NCI-H1092 (cell line): ENCODE results near the gene TSPAN18.
"Not testable (repeated sequence)": the region's sequence is repeated elsewhere in the genome, so short reads cannot be mapped to it uniquely, and the experiment has no call there.

ENCODE experiments used
- DNase-seq: peaks from one replicate; lab custom pipeline; 2025; lab: John Stamatoyannopoulos, UW

The TSPAN18 gene

DNA sequence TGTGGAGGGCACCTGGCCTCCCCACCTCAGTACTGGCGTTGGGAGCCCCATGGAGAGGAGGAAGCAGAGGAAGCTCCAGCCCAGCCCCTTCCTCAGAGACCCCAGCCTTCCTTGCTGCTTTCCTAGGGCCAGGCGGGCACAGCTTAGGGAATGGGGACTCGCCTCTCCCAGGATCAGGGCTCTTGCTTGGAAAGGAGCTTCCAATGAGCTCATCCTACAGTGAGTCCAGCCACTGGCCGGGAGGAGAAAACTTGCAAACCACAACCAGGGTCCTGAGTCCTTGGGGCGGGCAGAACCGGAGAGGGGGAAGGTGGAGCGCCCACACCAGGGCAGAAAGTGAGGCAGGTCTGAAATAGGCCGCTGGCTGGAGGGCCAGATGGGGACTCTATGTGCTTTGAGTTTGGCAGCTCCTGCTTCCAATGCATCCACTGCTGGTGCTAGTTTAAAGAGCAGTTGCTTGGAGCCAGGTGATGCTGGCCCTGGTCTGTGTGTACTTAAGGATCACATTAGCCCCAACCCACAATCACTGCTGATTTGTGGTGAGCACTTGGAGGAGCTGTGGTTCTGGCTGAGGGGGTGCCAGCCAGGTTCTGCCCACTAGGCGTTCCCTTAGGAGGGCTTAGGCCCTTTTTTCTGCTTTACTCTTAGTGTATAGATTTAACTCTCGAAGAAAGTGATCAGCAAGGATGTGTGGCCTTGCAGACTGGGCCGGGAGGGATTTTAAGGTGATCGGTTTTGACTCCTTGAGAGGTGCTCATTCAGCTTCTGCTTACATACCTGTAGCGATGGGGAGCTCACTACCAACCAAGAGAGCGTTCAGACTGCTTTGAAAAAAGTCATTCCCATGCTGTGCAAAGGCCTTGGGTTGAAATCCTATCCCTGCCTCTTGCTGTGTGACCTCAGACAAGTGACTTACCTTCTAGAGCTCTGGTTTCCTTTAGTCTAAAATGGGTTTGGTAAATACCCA lies 142.0 kb downstream of the TSPAN18 start:
- peak; percentile 64 for DNase-seq

DNA sequence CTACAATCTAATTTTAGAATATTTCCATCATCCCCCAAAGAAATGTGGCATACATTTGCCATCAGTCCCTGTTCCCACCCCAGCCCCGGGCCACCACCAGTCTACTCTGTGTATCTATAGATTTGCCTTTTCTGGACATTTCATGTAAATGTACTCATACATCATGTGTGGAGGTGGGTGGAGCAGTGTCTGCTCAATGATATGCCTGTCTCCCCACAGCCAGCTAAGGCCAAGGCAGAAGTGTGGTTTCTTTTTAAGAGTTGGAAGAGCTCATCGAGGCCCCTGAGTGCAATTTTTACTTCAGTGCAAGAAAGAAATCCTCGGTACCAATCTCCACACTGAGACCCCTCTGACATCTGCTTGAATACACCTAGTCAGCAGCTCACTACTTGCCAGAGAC lies 143.4 kb downstream of the TSPAN18 start:
- no peak for DNase-seq

DNA sequence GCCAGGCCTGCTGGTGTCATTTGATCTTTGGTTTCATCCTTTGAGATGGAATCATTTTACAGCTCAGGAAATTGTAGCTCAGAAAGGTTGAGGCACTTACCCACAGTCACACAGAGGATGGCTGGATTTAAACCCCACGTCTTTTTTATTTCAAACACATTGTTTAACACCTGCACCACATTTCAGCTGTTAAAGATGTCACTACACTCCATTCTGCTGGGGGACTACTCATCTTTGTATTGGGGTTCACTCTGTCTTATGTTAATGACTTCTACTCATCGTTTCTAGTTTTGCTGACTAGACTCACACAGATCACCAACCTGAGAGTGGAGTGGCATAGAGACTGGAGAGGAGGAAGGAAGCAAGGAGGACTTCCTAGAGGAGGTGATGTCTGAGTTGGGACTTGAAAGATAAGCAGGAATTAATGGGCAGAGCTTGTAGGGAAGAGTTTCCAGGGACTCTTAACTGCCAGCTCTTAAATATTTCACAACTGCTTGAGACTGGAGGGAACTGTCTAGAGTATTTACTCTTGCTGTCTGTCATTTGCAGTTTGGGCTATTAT lies 143.9 kb downstream of the TSPAN18 start:
- no peak for DNase-seq

DNA sequence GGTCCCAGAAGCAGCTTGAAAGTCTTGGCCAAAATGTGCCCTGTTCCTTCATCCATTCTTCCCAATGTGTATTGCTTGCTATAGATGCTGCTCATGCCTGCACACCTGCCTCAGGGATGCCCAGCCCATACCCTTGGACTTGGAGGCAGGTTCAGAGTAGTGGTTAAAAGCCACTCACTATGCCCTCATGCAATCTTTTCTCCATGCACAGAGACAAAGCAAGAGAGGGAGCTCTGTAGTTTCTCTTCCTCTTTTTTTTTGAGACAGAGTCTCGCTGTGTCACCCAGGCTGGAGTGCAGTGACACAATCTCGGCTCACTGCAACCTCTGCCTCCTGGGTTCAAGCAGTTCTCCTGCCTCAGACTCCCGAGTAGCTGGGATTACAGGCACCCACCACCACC lies 144.9 kb downstream of the TSPAN18 start:
- DNase-seq, result not testable (repeated sequence)

DNA sequence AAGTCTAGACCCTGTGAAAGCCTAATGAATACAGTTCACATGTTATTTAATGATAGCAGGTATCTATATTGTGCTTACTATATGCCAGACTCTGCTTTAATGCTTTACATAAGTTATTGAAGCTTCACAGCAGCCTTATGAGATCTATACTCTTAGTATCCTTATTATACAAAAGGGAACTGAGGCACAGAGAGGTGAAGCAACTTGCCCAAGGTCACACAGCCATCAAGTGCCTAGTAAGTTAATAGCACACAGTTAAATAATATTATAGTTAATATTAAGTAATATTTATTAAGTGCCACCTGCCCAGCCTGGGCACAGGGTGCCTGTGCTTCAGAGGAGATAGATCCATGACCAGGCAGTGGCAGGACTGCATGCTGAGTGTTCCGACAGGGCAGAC lies 145.8 kb downstream of the TSPAN18 start:
- DNase-seq, result no peak

DNA sequence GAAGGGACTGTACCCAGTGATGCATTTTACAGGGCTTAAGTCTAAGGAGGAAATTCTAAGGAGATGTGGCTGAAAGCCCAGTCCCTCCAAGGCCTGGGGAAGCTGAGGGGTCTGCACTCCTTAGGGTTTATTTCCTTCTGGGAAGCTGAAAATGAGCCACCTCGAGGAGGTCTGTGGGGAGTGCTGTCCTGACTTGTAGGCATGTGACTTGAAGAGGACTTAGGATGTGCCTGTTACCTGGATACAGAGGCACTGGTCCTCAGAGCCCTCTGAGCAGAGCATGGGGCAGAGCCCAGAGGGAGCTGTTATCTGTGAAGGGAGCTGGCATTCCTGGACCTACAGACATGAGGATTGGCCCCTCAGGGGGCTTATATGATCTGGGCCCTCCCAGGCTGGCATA lies 146.8 kb downstream of the TSPAN18 start:
- no peak for DNase-seq

DNA sequence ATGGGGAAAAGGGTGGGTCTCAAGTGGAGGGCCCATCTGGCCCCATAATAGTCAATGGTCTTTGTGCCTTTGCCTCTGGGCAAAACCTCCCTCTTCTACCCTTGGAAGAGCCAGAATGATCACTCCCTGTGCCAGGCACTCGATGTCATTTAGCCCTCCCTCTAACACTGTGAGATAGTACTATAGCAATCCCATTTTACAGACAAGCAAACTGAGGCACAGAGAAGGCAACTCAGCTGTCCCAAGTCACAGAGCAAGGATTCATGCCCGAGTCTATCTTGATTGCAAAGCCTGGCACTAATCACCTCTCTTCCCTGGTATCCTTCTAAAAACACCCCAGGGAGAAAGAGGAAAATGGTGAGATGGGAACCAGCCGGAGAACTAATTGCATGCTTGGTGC lies 147.5 kb downstream of the TSPAN18 start:
- DNase-seq, result no peak

DNA sequence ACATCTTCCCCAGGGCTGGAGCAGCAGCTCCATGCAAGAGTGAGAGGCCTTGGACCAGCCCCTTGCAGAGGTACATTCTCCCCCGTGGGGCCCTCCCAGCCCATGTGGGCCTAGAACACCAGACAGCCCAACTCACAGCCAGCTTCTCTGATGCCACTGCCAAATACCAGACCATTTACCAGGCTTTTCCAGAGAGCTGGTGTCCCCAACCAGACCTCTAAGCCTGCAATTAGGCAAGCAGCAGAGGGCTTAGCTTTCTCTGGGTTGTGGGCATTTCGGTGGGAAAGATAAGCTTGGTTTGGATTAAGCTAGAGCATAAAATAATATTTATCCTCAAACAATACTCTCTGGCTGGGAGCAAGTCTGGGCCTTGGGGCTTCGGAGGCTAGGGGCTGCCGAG lies 148.3 kb downstream of the TSPAN18 start:
- no peak for DNase-seq

DNA sequence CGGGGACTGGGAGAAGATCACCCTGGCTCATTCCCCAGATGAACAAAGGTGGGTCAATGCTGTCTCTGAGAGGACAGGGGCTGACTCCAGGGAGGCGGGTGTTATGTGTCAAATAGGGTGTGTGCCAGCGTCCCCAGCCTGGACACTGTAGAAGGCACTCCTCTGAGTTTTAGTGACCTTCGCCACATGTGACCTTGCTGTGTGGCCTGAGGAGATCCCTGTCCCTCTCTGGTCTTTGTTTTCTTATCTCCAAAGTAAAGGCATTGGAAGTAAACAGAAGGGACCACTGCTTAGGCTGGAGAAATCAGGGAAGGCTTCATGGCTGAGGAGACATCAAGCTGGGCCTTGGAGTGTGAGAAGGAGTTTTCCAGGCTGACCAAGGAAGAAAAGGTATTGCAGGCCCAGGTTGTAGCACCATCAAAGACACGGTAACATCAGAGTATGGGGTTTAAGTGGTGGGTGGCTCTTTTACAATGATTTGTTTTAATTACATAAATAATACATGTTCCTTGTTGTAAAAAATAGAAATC lies 149.5 kb downstream of the TSPAN18 start:
- no peak for DNase-seq

DNA sequence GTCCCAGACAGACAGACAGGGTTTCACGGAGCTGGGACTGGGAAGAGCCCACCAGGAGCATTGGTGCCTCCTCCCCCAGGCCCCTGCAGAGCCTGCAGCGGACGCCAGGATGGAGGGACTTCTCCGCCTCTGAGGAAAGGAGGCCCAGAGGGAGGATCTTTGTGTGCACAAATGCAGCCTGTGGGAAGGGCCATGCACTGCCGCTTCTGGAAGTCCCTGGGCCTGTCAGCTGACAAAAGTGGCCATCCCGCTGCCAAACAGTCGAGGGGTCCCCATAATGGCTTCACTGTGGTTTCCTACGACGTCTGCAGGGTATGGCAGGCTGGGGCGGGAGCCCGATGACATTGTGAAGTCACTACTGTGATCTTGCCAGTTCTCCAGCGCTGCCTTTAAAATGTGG lies 150.1 kb downstream of the TSPAN18 start:
- no peak for DNase-seq

DNA sequence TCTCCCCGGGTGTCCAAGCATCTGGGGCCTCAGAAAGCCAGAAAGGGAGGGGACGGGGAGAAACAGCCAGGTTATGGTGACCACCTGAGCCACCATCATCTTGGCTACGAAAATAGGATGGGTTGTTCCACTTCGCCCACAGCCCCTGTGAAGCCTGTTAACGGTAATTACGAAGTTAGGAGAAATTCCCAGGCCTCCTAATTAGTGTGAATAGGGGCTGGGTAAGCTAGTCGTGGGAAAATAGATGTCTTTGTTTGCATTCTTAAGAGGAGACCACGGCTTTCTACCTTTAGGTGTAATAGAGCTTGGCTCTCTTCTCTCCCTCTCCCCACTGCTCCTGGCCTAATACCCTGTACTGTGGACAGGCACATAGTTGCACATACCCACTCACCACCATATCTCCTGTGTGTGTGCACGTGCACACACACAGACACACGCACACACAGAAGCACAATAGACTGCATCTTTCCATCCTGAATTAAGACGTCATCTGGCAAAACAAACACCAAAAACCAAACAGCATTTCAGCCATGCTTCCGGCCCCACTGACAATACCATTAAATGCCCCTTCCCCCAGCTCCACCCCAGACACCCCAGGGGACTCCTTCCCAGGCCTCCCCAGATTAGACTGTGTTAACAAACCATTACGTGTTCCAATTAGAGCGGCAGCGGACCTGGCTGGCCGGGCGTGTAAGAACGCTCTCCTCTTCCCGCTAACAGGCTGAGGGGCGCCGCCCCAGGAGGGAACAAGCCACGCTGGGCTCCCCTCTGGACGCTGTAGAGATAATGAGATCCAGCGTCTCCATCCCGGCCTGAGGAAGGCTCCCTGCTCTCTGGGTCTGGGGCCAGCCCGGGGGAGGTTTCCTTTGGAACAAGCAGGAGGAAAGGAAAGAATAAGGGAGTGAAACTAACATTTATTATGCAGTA lies 151.1 kb downstream of the TSPAN18 start:
- DNase-seq, result peak; percentile 43

DNA sequence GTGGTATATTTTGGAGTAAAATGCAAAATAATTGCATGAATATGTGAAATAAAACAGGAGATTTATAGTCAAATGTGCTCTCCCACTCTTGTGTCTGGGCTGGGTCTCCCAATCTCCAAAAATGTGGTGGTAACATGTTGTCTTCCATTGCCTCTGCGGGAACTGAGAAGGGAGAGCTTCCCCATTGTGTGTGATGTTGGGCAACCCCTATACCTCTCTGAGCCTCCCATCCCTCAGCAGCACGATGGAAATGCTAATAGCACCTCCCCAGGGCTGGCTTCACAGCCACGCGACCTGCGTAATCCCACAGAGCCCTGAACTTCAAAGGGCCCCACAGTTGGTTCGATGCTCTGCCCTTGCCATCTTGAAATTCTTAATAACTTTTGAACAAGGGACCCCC lies 151.9 kb downstream of the TSPAN18 start:
- DNase-seq, result no peak

DNA sequence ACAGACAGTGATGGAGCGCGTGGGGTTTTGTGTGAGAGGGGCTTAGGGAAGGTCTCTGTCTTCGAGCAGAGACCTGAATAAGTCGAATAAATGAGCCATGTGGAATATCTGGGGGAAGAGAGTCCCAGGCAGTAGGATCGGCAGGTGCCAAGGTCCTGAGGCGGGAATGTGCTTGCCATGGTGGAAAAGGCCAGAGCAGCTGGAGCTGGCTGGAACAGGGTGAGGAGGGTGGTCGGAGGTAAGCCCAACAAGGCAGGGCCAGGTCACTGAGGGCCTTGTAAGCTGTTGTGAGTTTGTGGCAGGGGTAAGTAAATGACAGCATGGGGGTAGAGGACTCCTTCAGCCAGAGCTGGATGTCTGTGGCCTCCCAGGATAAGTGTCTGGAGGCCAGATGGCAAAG lies 152.7 kb downstream of the TSPAN18 start:
- no peak for DNase-seq

DNA sequence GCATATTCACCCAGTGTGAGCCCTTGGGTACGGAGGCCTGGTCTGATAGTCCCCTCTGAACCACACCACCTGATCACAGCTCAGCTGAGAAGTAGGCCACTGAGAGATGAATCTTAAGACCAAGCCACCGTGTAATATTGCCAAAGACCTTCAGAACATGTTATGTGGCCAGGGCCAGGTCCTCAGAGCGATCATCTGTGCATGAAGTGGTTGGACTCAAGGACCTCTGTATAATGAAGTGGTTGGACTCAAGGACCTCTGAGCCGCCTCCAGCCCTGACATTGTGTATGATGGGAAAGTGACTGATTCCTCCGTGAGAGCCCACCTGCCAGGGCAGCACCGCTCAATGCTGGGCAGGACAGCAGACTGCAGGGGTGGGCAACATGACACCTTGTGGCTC lies 153.7 kb downstream of the TSPAN18 start:
- no peak for DNase-seq

DNA sequence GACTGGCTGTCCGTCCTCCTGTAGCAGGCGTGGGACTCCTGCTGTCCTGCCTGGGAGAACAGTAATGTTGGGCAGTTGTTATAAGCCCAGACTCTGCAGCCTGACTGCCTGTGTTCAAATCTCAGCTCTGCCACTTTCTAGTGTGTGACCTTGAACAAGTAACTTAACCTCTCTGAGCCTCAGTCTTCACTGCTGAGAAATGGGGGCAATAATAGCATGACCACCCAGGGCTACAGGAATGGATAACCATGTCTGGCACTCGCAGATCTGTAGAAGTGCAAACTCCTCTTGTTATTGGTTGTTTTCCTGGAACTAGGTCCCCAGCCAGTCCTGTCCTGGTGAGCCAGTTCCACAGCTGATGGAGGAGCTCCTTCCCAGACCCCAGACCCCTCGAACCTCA lies 154.2 kb downstream of the TSPAN18 start:
- DNase-seq, result no peak

DNA sequence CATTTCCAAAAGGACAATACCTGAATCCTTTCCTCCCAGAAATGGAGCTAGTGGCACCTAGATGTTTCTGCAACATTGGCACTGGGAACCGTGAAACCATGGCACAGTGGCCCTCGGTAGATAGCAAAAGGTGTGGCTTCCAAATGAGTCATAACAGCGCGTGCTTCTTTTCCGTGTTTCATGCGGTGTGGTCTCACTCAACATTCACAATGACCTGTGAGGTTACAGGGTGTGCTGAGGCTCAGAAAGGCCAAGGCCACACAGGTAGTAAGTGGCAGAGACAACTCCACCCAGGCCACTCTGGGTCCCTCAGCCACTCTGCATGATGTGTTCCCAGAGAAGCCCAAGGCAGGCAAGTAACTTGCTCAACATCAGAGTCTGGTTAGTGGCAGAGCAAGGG lies 156.5 kb downstream of the TSPAN18 start:
- no peak for DNase-seq

DNA sequence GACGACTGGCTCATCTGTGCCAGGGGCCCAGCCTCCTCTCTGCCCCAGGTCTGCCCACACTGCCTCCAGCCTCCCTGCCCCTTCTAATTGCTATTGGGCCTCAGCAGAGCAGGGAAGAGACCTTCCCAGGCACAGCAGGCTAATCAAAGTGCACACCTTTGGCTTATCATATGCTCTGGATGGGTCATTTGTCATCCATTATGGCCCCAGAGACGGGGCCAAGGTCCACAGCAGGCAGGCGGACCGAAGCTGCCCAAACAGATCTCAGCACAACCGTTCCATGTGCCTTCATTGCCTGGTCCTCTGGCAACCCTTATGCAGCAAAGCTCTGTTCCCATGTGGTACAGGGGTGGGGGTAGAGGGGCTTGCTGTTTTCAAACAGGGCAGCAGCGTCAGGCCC lies 157.3 kb downstream of the TSPAN18 start:
- no peak for DNase-seq

DNA sequence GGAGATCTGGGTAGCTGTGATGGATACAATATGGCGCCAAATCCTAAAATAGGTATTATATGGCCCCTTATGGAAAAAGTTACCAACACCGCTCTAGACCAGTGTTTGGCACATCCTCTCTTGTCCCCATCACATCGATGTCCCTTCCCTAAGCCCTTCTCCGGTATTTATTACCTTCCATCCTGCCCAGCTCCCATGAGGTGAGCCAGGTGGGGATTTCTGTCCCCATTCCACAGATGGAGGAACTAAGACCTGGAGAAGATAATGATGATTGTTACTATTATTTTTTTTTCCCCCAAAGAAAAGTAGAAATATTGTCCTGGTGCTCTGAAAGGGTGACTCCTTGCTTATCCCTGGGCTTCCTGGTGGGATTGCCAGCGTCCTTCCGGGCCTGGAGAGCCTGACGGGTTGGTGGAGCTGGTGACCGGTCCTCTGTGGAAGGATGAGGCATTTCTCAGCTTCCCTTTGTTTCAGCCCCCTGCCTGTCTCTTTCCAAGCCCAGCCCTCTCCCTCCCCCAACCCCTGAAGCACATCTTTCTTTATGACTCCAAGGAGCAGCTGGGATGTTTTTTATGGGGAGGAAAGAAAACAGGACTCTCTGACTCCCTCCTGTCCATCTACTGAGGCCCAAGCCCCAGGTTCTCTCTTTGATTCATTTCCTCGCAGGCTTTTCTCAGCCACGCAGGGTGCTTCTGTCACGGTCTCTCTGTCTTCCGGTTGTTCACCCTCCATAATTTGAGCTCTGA lies 158.5 kb downstream of the TSPAN18 start:
- DNase-seq, result no peak

DNA sequence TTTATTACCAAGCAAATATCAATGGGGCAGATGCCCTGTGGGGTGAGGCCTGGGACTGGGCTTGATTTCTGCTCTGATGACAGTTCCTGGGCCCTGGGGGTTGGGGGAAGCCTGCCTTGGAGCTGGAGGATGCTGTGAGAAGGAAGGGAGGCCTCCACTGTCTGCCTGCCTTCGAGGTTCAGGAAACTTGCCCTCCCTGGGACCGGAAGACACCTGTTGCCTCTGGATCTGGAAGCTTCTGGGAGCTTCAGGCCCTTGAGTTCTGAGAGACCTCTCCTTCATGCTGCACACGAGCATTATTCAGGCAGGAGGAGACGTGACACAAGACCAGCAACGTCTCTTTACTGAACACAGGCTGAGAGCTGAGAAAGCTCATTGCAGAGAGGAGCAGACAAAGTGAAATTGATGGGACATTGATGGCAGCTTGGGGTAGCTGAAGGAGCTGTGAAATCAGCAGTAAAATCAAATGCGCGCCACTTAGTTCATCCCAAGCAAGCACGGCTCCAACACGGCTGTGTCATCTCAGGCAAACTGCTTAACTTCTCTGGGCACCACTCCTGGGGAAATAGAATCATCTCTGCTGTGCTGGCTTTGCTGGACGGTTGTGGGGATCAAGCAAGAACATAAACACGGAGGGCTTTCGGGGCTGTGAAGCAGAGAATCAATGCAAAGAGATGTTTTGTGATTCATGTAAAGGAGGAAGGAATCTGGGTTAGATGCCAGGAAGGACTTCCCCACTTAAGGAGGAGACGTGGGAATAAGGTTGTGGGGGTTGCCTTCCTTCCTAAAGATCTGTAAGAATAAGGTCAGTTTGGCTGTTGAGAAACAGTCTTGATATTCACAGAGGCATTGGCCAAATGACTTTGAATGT lies 159.4 kb downstream of the TSPAN18 start:
- DNase-seq, result no peak

DNA sequence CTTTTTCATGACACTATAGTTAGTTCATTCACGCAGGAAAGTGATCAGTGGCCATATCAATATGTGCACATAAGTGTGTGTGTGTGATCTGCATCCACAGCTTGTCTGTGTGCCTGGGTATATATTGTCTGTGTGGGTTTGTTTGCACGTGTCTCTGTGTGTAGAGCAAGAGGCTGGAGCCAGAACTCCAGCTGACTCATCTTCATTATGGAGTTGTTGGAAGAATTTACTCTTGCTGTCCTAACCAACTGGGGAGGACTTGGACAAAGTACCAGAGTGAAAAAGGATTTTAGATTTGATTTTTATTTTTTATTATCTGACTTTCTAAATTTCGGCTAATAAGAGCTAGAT lies 160.0 kb downstream of the TSPAN18 start:
- no peak for DNase-seq

DNA sequence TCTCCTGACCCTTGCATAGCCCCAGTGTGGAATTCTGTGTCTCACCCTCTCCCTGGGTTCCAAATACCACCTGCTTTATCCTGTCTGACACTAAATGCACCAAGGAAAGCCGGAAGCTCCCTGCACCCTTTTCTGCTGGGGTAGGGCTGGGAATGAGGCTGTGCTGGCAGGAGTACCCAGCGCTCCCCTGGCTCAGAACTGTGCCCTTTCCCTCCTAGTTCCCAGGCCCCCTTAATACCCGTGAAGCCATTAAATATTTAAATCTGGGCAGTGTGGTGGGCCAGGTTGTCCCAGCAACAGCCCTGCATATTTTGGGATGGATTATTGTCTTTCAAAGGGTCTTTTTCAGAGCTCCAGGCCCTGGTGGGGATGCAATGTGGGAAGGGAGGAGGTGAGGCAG lies 160.9 kb downstream of the TSPAN18 start:
- DNase-seq, result no peak
